Stimulated activated CD8-positive, alpha-beta memory T cell treated with anti-CD3 and anti-CD28 coated beads, Interleukin-4, amount 100 ng/mL, for 4 hours (primary cell): ENCODE measurements around the gene ADGRG1.
A peak's percentile ranks its signal among the peaks of the same experiment; 100 is the strongest.

ENCODE experiments used
- DNase-seq, 2 donors: peaks; one replicate each; pipeline ENCODE4 v3.0.0-alpha.2; 2020; ENCODE audit warnings: low read depth in 2 of 2, low spot score in 1 of 2

Gene ADGRG1

GRCh38 chr16:57648581-57649442 is 20.4 kb downstream of the ADGRG1 start:
- peak; percentile 65 to 82 for DNase-seq

GRCh38 chr16:57649443-57649751 is 21.0 kb downstream of the ADGRG1 start:
- DNase-seq: no peak

- no peak for DNase-seq
Observed at GRCh38 chr16:57649846-57650245, 21.4 kb downstream of the ADGRG1 start.

- DNase-seq: no peak
Observed at GRCh38 chr16:57651344-57652333, 23.2 kb downstream of the ADGRG1 start.

GRCh38 chr16:57652695-57653471 is 24.5 kb downstream of the ADGRG1 start:
- no peak for DNase-seq

GRCh38 chr16:57653936-57654335 is 25.5 kb downstream of the ADGRG1 start:
- no peak for DNase-seq

GRCh38 chr16:57656342-57656955 is 28.0 kb downstream of the ADGRG1 start:
- no peak for DNase-seq

GRCh38 chr16:57657228-57657627 is 28.8 kb downstream of the ADGRG1 start:
- DNase-seq: no peak

- no peak for DNase-seq
Observed at GRCh38 chr16:57658130-57658877, 29.9 kb downstream of the ADGRG1 start.

GRCh38 chr16:57658878-57659674 is 30.6 kb downstream of the ADGRG1 start:
- no peak for DNase-seq

GRCh38 chr16:57660715-57661463 is 32.5 kb downstream of the ADGRG1 start:
- DNase-seq: no peak

- DNase-seq: no peak
Observed at GRCh38 chr16:57661510-57661909, 33.1 kb downstream of the ADGRG1 start.

GRCh38 chr16:57661936-57662906 is 33.8 kb downstream of the ADGRG1 start:
- no peak for DNase-seq

- no peak for DNase-seq
Observed at GRCh38 chr16:57663436-57663835, 35.0 kb downstream of the ADGRG1 start.

- DNase-seq: no peak
Observed at GRCh38 chr16:57663917-57664661, 35.7 kb downstream of the ADGRG1 start.

GRCh38 chr16:57664662-57665025 is 36.2 kb downstream of the ADGRG1 start:
- DNase-seq: no peak

GRCh38 chr16:57665541-57665940 is 37.1 kb downstream of the ADGRG1 start:
- no peak for DNase-seq
